Activated CD4-positive, alpha-beta T cell treated with anti-CD3 and anti-CD28 coated beads, Interleukin-2, amount 50 U/mL, for 1 hour (primary cell): ENCODE measurements around the gene SHLD1.

Experiments
- DNase-seq: peaks from one replicate; pipeline ENCODE4 v3.0.0-alpha.2; 2020

SHLD1 gene

DNA sequence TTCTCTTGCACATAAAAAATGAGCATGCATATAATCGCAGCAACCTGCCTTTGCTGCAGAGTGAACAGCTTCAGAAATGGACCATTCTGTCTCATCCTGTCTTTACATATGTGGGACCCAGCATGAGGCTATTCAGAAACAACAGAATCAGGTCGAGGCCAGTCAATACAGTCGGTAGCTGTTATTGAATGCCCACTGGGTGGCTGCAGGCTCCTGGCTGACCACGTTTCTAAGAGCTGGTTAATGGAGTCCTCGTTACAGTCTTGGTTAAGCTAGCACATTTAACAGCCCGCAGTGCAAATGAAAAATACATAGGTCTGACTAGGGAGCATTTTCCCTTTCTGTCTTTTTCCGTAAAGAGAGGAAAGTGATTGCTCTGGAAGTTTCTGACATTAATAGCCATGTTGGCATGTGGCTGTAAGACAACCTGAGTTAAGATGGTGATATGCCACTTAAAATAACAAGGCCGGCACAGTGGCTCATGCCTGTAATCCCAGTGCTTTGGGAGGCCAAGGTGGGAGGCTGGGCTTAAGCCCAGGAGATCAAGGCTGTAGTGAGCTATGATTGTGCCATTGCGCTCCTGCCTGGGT lies 75.0 kb downstream of the SHLD1 start:
- DNase-seq, result no peak

DNA sequence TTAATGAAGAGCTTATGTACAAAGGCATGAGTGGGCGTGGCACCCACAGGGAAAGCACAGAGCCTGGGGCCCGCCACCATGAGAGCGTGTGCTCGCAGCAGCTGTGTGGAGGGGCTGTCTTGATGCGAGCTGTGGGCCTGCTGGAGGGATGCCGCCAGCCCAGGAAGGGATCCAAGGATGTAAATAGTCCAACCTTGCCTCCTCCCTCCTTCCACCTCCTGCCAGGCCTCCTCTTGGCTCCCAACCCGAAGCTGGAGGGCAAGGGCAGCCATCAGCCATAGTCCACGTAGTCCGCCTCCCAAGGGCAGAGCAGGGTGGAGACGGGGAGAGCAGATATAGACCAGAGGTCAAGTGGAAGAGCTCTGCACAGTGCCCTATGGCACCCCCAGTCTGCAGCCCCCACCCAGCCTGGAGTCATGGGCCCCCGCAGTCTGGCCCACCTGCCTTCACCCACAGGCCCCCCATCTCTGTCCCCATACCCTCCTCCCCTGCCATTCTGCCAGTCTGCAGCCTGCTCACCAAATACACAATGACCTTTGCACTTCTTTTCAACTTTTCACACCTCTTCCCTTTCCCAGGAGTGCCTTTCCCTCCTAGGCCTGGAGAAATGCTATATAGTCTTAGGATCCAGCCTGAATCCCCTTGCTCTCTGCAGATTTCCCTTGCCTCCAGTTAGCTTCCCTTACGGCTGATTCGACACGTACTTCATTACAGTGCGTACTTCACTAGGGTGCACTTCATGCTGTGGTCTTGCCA lies 77.1 kb downstream of the SHLD1 start:
- no peak for DNase-seq

DNA sequence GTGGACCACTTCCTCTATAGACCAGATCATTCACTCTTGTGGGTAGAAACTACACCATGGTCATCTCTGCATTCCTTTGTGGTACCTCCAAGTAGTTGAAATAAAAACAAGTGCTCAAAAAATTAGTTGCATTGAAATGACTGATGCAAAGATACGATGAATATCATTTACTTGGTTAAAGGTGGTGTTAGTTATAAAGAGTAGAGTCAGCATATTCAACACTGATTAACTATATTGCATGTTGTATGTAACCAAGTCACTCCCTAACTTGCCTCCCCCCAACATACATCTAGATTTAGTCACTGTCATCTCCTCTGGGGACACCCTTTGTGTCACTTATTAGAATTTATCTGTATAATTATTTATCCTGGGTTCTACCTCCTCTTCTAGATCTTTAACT lies 77.7 kb downstream of the SHLD1 start:
- no peak for DNase-seq

DNA sequence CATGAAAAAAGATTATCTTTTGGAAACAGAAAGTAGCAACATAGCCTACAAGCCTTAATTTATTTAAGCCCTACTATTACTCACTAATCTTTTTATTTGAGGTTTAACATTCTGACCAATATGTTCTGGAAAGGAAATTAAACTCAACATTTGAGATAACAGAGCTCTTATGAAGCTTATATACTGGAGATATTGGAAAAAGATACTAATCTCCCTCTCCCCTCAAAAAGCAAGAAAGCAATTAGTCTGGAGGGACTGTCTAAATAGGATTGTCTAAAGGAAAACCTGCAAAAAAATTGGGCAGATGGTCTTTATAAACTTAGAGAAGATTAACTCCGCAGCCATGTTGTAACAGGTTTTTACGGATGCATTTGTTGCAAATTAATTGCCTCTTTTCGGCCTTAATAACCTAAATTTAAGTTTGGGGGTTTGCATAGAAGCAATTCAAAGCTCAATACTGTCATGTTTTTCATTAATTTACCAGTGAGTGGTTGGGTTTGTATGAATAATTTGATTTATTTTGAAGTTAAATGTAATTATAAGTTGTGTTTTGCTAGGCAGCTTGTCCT lies 79.1 kb downstream of the SHLD1 start:
- no peak for DNase-seq

DNA sequence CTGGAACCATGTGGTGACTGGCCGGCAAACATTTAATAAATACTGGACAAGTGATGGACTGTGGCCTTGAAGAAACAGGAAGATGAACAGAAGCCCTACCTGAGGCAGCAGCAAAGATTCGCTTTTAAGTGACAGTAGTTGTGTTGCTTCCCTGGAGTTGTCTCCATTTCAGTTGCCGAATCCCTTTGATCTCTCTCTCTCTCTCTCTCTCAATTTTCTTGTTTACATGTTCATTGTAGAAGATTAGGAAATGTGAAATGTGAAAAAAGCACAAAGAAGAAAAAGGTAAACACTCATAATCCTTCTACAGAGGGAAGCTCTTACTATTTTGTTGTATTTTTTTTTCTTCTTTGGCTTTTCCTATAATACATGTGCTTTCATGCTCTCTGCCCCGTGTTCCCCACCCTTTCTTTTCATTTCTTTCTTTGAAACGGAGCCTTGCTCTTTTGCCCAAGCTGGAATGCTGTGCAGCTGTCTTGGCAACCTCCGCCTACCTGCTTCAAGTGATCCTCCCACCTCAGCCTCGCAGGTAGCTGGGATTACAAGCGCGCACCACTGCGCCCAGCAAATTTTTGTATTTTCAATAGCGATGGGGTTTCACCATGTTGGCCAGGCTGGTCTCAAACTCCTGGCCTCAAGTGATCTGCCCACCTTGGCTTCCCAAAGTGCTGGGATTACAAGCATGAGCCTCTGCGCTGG lies 81.5 kb downstream of the SHLD1 start:
- DNase-seq, result no peak

DNA sequence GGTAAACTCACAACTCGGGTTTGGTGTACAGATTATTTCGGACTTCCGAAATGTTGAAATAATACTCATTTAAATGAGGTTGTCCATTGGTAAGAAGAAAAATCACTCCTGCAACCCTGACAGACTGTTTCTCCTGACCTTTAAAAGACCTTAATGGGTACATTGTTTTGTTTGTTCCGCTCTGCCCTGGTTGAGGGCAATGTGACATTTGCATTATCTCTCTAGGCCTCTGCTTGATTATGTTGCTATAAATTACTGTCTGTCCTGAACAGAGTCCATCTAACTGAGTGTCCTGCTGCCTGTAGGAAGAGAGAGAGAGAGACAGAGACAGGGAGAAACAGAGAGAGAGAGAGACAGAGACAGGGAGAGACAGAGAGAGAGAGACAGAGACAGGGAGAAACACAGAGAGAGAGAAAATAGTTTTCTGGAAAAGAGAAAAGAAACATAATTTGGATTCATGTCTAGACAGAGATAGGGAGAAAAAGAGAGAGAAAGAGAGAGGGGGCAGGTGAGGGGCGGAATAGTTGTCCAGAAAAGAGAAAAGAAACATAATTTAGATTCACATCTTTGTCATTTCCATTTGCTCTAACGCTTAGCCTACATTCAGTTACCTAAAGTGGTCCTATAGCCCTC lies 83.2 kb downstream of the SHLD1 start:
- DNase-seq, result no peak

DNA sequence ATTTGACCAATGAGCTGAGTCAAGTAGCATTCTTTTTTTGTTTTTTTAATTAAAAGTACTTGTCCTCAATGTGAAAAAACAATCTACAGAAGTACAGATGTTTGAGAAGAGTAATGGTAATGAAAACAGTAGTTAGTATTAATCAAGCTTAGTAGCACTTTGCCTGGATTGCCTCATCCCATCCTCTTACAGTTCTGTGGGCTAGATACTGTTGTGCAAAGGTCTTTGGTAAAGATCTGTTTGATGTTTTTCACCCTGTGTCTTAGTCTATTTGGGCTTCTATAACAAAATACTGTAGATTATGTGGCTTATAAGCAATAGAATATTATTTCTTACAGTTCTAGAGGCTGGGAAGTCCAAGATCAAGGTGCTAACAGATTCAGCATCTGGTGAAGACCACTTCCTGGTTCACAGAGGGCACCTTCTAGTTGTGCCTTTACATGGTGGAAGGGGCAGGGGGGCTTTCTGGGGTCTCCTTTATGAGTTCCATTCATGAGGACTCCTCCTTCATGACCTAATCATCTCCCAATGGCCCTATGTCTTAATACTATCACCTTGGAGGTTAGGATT lies 84.3 kb downstream of the SHLD1 start:
- DNase-seq, result no peak

DNA sequence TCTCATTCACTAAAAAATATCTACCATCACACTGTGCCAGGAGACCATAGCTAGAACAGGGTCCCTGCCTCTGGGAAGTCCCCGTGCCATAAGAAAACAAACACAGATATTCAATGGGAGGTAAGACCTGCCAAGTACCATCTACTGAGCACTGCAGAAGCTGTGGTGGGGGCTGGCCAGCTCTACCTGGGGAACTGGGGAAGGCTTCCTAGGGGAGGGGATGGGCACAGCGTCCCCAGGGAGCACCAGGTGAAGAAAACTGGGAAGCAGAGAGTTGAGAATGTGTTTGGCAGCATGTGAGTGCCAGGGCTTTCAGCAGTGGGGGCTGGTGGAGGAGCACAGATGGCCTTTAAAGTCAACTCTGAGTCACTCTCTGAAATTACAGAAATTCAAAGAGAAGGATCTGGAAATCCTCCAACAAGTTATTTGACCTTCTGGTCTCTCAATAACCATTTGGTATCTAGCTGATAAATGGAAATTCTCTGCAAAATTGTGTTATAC lies 85.2 kb downstream of the SHLD1 start:
- peak; percentile 30 for DNase-seq

DNA sequence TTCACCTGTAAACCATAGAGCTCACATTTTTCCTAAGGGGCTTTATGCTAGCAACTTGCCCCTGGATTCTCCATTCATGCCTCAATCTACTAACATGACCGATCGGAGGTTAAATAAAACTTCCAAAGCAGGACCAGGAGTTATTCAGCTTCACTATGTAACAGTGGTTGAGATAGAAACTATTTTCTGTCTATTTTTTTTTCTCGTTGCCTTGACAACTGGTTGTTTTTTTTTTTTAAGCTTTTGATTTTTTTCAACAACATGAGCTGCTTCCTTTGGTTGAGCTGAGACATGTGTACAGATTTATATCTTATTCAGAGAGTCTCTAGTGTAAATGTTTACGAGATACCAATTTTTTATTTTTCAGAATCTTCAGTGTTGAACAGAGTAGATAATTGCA lies 85.7 kb downstream of the SHLD1 start:
- DNase-seq, result no peak

DNA sequence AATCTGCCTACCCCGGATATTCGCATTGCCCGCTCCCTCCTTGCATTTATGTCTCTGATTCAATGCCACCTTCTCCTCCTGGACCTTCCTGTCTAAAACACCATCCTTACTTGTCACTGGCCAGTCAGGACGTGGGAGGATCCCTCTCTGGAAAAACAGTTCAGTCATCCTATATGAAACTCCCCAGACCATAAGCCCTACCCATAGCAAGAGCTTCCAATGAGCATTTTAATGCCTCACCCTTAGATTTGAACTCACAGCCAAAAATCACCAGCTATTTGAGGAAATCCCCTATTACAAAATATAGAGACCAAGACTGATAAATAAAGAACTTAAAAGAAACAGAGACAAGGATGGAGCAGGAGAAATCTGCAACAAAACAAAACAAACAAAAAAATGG lies 86.4 kb downstream of the SHLD1 start:
- no peak for DNase-seq

DNA sequence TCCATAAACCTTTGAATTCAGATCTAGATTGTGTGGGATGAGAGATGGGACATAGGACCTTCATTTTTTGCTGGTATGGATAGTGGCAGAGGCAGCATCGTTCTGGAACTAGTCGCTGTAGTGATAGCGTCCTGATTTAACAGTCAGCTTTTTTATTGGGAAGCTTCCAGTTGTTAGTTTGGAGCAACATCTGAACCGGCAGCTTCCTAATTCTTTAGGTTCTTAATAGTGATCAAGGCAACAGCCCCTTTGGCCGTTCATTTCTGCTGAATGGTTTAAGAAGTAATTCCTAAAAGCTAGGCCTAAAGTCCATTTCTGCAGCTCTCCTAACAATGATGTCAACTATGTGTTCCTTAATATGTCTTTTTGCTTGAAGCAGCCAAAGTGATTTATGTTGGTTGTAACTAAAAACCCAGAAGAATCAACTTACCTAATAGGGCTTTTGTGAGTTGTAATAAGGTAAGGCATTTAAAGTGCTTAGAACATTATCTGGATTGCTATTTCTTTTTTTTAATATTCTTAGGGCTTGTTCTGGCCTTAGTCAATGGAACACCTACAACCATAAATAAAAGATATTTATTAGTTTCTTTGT lies 90.3 kb downstream of the SHLD1 start:
- DNase-seq, result no peak

DNA sequence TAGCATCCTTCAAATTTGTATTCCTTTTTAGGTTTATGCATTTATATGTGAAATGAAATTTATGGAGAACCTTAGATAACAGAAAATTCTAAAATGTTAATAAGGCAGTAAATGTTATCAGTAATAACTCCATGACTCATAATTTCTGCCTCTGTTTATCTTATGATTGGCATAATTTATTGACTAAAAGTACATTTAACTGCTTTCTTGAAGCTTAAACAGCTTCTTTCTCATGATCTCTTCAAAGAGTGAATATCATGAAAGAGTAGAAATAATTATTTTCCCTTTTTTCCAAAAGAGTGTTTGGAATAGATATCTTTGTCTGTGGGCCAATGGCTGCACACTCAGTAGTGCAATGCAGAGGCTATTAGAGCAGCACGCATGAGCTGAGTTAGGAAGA lies 91.3 kb downstream of the SHLD1 start:
- DNase-seq, result no peak

DNA sequence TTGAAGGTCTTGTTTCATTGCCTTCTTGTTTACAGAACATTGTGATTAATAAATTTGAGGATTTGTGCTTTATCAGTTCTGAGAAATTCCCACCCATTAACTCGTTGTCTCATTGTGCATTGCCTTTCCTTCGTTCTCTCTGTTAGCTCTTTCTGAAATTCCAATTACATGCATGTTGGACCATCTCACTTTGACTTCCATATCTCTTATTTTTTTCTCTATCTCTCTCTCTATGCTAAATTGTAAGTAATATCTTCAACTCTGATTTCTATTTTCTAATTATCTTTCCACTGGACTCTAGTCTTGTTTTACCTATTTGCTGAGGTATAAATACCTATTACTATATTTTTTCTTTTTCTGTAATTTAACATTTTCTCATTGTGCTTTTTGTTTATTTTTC lies 92.3 kb downstream of the SHLD1 start:
- no peak for DNase-seq

DNA sequence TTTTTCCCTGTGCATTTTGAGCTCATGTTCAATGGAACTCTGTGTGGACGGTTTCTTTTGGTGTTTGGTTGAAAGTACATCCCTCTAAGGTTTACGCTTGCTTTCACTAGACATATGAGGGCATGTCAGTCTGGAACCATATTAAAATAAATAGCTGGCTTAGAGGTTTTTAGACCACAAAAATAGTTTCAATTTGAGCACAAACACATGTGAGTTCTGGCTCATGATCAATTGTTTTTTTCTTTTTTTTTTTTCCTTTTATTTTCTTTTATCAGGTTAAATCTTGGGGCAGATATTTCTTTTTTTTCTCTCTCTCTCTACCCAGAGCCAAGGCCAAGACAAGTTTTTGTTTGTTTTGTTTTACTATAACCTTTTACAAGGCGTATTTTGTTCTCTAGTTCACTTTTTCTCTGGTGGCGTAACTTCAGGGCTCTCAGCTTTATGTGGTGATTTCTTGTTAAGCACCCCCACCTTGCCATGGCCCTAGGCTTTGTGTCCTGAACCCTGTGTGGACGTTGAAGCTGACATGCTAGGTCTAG lies 92.9 kb downstream of the SHLD1 start:
- no peak for DNase-seq

DNA sequence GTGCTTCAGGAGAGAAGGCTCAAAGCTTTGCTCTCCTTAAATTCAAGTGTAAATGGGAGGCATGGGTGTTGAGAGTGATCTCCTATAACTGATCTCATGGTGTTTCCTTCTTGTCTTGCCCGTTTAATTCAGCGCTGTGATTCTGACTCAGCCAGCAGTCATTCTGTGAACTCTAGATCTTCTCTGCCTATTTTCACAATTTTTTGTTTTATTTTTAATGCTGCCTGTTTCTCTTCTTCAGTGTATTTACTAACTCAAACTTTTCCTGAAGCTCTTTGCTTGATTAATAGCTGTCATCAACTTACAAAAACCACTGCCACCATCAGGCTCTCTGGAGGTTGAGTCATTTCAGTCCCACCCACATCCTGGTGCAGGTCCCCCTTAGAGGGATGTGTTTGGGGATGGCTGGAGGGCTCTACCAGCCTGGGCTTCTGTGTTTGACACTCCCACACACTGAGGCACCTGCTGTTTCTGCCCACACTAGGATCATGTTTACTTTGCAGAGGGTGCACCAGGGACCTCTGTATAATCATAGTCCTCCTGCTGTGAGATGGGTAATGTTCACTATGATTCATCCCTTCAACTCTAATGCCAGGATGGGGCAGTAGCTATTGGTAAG lies 94.0 kb downstream of the SHLD1 start:
- no peak for DNase-seq

DNA sequence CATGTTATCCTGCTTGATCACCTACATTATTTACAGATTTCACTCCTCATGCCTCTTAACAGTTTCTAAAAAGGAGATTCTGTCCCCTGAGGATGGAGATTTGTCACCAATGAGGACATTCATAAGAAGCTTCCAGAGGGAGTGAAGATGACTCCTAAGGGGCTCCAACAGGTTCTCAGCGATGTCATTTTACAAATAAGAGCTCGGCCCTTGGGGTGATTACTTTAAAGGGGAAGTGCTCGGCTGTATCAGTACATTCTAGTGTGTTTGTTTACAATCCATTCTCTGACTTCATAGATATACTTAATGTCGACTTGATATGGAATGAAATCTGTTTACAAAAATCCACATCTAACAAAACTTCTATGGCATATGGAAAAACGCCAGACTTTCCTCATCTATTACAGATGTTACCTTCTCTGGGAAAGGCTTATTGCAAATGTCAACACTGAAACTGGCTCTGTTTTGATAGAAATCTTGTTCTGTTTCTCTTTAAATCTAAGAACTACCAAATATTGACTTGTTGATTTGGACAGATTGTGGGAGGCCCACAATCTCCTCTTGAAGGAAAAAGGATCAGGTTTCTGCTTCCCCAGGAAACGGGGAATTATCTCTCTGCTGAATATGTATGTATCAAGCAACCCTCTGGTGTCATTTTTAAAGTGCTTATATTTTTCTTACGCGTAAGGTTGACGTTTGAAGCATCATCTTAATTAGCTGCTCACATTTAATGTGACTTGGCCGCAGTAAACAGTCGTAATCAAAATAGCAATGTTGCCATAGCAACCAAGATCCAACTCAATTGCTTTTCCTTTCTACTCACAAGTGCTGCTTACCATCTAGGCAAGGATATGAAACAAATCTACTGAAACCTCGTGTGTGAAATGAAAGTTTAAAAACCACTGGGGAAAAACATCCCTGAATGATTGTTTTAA lies 95.7 kb downstream of the SHLD1 start:
- DNase-seq, result no peak

DNA sequence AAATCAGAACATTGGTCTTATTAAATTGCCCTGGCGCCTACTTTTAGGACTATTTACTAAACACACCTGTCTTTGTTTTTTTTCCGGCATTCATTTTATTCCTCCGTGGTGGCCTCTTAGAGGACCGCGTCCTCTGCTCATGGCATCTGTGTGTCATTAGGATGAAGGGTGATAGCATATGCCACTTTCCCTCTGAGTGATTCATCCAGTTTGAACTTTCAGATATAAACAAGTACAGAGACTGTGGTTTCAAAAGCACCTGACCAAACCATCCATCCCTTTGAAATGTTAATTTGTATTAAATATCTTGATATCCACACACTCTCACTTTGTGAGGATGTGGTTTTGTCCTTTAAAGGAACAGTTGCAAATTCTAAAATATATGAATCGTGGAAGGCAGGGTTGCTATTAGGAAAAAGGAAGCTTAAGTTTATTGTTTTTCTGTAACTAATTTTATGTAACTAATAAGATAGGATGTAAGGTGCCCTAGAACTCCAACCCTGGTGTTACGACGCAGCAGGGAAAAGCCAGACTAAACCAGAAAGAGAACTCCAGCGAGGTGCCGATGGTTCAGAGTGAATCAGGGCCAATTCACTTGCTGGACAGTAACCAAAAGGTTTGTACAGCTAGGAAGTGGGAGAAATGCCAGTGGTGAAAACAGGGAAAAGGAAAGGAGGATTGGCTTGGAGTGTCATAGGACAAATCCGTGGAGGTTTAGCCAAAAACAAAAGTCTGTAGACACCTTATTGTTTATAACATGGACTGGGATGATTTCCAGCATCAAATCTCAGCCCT lies 98.7 kb downstream of the SHLD1 start:
- DNase-seq, result no peak

DNA sequence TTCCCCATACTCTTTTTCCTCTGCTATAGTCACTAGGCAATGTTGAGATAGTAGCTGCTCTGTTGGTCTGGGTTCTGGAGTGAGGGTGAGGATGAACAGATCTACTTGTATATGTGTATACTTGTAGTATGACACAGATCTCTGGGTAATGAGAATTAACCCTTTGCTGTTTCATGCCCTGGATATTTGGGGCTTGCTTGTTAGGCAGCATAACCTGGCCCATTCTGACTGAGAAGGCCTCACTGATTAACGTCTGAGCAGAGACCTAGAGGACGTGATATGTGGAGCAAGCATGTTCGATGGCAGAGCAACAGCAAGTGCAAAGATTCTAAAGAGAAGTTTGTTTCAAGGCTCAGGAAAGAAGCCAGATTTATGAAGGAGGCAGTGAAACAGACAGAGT lies 105.7 kb downstream of the SHLD1 start:
- no peak for DNase-seq

DNA sequence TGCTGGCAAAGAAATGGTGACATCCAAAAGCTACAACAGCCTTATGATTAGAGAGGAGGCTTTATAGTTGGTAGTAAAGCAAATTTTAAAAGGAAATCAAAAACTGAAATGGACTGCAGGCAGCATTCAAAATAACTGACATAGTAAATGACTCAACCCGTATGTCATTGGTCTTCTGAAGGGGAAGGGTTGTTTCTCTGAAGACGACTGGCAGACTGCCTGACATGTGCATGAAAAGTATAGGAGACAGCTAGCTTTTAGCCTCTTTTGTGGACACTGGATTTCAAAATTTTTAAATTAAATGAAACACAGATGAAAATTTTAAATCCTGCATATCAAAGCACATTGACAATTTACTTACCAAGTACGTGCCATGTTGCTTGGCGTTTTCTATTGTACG lies 109.4 kb downstream of the SHLD1 start:
- DNase-seq, result no peak

DNA sequence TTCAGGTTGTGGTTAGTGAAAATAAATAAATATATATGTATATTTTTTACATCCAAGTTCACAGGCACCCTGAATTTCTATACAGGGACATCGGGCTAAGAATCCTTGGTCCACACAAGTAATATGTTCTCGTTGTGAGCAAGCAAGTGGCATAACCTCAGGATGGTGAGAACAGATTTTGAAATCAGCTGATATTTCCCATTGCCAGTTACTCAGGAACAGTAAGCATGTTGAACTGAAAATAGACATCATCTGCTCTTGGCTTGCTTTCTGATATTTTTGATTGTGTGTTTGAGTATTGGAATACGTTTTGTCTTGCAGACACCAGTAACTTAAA lies 112.5 kb downstream of the SHLD1 start:
- DNase-seq, result no peak
